ENCODE results near the gene FNDC8.
"Not testable (repeated sequence)": the region's sequence is repeated elsewhere in the genome, so short reads cannot be mapped to it uniquely, and the experiment has no call there.

Gene FNDC8

GRCh38 chr17:35146214-35146833 is 24.9 kb downstream of the FNDC8 start:
- no peak for DNase-seq

DNA sequence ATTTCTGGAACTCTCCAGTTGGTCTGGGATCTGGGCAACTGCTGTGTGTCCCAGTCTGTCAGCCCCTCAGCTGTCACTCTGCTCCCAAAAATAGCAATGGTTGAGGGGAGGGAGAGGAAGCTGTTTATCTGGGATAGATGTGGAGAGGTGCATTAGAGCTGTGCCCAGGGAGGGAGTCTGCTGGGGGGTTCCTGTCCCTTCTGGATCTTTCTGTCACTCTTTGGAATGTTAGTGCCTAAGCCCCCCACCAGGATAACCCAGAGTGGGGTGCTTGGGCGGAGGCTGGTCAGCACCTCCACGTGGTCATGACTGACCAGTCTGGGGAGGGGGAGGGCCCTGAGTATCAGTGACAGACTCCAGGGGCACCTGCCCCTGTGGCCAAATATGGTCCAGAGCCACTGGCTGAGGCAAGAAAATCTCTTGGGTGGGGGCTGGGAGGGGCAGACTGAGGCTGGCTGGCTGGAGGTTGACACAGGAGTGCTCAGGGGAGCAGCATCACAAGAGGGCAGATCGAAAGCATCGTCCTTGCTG is 26.0 kb downstream of the FNDC8 start, which contains the start of gene UNC45B:
TSS of gene UNC45B (plus strand) at position 443 of the 531 bp plus-strand sequence. CDS start 447 bp downstream, outside the sequence.
- no peak for DNase-seq

GRCh38 chr17:35148144-35148543 is 26.7 kb downstream of the FNDC8 start:
- DNase-seq = no peak

- DNase-seq = no peak
Observed at GRCh38 chr17:35149941-35150340, 28.5 kb downstream of the FNDC8 start.

DNA sequence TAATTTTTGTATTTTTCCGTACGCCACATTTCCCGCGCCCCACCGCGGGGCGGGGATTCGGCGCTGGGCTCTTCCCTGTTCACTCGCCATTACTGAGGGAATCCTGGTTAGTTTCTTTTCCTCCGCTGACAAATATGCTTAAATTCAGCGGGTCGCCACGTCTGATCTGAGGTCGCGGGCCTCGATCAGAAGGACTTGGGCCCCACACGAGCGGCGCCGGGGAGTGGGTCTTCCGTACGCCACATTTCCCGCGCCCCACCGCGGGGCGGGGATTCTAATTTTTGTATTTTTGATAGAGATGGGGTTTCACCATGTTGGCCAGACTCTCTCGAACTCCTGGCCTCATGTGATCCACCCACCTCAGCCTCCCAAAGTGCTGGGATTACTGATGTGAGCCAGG is 29.7 kb downstream of the FNDC8 start:
- not testable (repeated sequence) for DNase-seq

- no peak for DNase-seq
Observed at GRCh38 chr17:35152421-35153140, 31.2 kb downstream of the FNDC8 start.

GRCh38 chr17:35154196-35155165 is 33.1 kb downstream of the FNDC8 start:
- DNase-seq = no peak

DNA sequence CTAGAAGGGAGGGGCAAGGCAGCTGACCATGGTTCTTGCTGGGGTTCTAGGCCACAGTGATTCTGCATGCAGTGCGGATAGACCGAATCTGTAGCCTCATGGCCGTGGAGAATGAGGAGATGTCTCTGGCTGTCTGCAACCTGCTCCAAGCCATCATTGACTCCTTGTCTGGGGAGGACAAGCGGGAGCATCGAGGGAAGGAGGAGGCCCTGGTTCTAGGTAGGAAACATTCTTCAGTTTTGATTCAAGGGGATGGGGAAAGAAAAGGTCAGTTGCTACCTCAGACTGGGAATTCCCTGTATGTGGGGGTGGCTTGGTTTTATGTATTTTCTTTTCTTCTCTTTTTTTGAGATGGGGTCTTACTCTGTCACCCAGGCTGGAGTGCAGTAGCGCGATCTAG is 33.8 kb downstream of the FNDC8 start:
- DNase-seq = no peak

DNA sequence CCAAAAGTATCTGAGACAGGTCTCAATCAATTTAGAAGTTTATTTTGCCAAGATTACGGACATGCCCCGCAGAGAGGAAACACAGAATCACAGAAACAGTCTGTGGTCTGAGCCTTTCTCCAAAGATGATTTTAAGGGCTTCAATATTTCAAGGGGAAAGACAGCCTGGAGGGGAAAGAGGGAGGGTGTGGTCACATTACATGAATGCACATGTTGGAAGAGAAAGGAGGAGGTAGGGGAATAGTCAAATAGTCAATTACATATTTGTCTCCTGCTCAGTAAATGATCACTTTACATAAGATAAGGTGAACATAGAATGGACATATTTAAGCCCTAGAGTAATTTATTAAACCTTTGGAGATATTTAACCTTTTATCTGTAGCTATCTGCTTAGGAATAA is 38.5 kb downstream of the FNDC8 start:
- no peak for DNase-seq

- DNase-seq = no peak
Observed at GRCh38 chr17:35160354-35161201, 39.2 kb downstream of the FNDC8 start.

DNA sequence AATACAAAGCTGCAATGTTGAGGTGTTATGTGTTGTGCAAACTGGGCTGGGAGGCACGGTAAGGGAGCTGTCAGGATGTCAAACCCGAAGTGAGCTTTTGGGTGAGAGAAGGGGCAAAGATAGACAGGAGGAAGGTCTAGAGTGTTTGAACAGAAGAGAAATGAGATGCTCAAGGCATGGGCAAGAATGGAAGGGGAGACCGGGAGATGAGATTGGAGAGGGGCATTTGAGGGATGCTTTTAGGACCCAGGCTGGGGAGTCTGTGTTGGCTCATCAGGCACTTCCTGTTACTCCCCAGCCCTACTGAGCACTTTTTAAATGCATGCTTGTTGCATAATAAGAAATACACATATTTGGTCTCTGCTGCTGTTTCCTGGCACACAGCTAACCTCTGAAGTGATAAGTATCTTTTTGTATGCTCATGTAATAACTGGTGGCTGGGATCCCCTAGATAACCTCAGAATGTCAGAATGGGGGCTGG is 39.9 kb downstream of the FNDC8 start:
- DNase-seq = no peak

GRCh38 chr17:35162755-35163154 is 41.3 kb downstream of the FNDC8 start:
- DNase-seq = no peak

DNA sequence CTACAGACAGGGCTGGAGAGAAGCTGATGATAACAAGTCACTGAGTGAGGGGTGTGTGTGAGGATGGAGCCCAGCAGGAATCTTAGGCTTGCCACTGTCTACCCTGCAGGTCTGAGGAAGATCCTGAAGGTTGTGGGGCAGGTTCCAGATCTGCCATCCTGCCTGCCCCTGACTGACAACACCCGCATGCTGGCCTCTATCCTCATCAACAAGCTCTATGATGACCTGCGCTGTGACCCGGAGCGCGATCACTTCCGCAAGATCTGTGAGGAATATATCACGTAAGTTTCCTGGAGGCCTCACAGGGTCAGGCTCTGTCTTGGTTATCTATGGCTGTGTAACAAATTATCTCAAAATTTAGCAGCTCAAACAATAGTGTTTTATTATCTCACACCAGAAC is 42.5 kb downstream of the FNDC8 start:
- no peak for DNase-seq

DNA sequence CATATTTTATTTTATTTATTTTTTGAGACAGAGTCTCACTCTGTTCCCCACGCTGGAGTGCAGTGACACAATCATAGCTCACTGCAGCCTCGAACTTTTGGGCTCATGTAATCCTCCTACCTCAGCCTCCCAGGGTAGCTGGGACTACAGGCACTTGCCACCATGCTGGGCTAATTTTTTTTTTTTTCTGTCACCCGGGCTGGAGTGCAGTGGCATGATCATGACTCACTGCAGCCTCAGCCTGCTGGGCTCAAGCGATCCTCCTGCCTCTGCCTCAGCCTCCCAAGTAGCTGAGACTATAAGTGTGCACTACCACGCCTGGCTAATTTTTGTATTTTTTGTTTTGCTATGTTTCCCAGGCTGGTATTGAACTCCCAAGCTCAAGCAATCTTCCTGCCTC is 43.3 kb downstream of the FNDC8 start:
- DNase-seq = no peak

DNA sequence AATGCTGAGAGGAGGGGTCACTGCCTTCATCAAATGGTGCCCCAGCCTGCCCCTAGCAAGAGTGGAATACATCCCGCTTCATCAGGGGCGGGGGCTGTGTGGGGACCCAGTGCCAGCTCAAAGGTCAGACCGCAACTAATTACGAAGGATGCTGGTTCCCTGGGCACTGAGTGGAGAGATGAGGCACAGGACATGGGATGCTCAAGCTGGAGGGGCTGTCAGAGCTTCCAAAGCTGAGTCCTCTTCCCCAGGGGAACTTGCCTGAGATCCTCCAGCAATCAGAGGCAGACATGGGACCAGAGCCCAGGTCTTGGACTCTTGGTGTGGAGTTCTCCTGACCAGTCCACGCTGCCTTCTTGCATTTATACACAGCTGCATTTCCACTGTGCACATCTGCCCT is 45.1 kb downstream of the FNDC8 start:
- DNase-seq = no peak

DNA sequence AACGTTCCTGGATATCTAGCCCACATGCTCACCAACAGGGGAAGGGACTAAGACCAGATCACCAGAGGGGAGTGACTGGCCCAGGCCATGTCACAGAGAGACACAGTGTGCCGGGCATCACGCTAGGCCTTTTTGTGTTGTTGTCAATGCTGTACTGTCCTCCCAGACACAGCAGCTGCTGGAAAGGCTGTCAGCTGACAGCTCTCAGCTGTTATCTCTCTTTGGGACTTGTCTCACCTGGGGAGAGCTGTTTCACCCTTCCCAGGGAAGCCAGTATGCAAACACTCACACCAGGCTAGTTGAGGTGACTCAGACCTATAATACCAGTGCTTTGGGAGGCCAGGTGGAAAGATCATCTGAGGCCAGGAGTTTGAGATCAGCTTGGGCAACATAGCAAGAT is 45.6 kb downstream of the FNDC8 start:
- DNase-seq = no peak

DNA sequence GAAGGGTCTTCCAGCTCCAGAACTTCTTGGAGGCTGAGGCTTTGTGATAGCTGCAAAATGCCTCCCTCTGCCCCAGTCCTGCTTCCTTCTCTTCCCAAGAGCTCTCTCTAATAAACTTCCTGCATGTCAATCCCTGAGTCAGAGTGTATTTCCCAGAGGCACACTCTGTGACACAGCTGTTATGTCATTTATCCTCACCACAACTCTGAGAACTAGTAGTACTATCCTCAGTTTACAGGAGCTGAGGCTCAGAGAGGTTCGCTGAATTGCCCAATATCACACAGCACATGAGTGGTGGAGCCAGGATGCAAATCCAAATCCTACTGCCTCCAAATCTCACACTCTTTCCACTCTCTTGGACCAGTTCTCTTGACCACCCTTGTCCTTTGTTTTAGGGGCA is 46.3 kb downstream of the FNDC8 start:
- no peak for DNase-seq

- no peak for DNase-seq
Observed at GRCh38 chr17:35169835-35170363, 48.5 kb downstream of the FNDC8 start.

DNA sequence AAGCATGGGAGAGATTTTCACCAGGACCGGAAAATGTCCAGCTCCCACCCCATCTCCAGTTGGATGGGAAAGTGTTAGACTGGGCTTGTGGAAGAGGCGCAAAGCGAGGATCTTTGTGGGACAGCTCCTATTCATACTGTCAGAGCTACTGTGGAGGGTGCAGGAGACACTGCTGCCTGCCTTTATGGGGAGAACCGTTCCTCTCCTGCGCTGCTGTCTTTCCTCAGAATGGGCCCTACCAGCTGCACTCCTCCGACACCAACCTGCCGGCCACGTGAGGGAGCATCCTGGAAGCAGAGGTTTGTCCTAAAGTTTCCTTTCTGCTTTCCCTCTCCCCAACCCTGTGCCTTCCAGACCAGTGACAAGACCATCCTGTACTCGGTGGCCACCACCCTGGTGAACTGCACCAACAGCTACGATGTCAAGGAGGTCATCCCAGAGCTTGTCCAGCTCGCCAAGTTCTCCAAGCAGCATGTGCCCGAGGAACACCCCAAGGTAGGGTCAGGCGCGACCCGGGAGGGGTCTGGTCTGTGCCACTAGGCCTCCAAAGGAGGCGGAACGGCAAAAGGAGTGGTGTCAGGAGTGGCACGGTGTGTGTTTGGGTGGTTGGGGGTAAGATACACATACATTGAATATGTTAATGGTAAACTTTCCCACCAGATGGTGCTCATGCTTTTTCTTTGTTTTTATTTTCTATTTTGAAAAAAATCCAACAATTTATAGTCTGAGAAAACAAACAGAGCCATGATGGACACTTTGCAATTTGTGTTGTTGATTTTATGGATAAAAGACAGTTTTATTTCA is 49.8 kb downstream of the FNDC8 start:
- no peak for DNase-seq

GRCh38 chr17:35171834-35172233 is 50.4 kb downstream of the FNDC8 start:
- no peak for DNase-seq

DNA sequence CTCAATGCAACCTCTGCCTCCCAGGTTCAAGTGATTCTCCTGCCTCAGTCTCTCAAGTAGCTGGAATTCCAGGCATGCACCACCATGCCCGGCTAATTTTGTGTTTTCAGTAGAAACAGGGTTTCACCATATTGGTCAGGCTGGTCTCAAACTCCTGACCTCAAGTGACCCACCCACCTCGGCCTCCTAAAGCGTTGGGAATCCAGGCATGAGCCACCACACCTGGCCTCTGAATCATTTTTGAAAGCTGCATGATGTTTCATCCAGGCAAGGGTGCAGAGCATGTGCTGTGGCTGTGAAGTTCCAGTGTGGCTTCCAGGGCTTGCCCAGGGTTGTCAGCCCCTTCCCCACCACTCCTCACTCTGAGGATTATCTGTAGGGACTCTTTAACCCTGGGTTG is 50.9 kb downstream of the FNDC8 start:
- DNase-seq = not testable (repeated sequence)

All from NCI-H1092 (cell line).